ENCODE results near the gene COL27A1. TPM values are rescaled to one million over a fixed set of nuclear protein-coding genes. Genes with fewer than 3 reads are reported as not detected.

The COL27A1 gene
- total and polyA plus RNA-seq, 8 donors: 15.8 to 180 (median 147) TPM

- H3K27ac ChIP-seq: no peak overlapping the region
- intact Hi-C loops (cut with DNase I): no loop called here
- H3K4me1 ChIP-seq: peaks cover 0 to 5% of the 10 kb centered on the region in 2 donors
- ATAC-seq (no peak), DNase-seq (peak in 1 of 4 donors; percentile 27)
- no peaks in the 10 kb centered on the region for H3K27me3 ChIP-seq
- H3K36me3 ChIP-seq: peaks cover 0 to 5% of the 10 kb centered on the region in 2 donors
- no peak overlapping the region for H3K4me3 ChIP-seq
- no peak for TF ChIP-seq CTCF (IDR thresholded peaks at IDR 0.05)
- H3K9me3 ChIP-seq: no peaks in the 10 kb centered on the region
Measured at GRCh38 chr9:114308361-114308950, 153.1 kb downstream of the COL27A1 start.

GRCh38 chr9:114309096-114309495 is 153.8 kb downstream of the COL27A1 start:
- Histone ChIP-seq H3K9me3 (no peaks in the 10 kb centered on the region), H3K4me1 (peaks cover 0 to 5% of the 10 kb centered on the region in 2 donors), H3K27me3 (no peaks in the 10 kb centered on the region), H3K36me3 (peaks cover 0 to 5% of the 10 kb centered on the region in 2 donors), H3K27ac (no peak overlapping the region), H3K4me3 (no peak overlapping the region)
- TF ChIP-seq CTCF (IDR thresholded peaks at IDR 0.05): no peak
- intact Hi-C loops (cut with DNase I): no loop called here
- DNase-seq (peak in 1 of 4 donors; percentile 17), ATAC-seq (no peak)

- ATAC-seq: no peak
- H3K4me1 ChIP-seq: peaks cover 0 to 12% of the 10 kb centered on the region in 2 donors
- peak in 1 of 4 donors; percentile 22 for DNase-seq
- peaks cover 0 to 5% of the 10 kb centered on the region in 2 donors for H3K36me3 ChIP-seq
- no peak for TF ChIP-seq CTCF (IDR thresholded peaks at IDR 0.05)
- no peak overlapping the region for H3K27ac ChIP-seq
- intact Hi-C loops (cut with DNase I): no loop called here
- H3K27me3 ChIP-seq: no peaks in the 10 kb centered on the region
- H3K9me3 ChIP-seq: no peaks in the 10 kb centered on the region
- no peak overlapping the region for H3K4me3 ChIP-seq
Measured at GRCh38 chr9:114310471-114311450, 155.4 kb downstream of the COL27A1 start.

GRCh38 chr9:114311571-114312512 is 156.5 kb downstream of the COL27A1 start:
- H3K27me3 ChIP-seq: no peaks in the 10 kb centered on the region
- no peak overlapping the region for H3K4me3 ChIP-seq
- TF ChIP-seq CTCF (IDR thresholded peaks at IDR 0.05): no peak
- intact Hi-C loops (cut with DNase I): no loop called here
- no peak overlapping the region for H3K27ac ChIP-seq
- DNase-seq (peak in 1 of 4 donors; percentile 29), ATAC-seq (no peak)
- H3K9me3 ChIP-seq: no peaks in the 10 kb centered on the region
- H3K36me3 ChIP-seq: peaks cover 0 to 5% of the 10 kb centered on the region in 2 donors
- H3K4me1 ChIP-seq: peaks cover 0 to 23% of the 10 kb centered on the region in 2 donors
